ENCODE results near the gene CTNND2.

The CTNND2 gene

DNA sequence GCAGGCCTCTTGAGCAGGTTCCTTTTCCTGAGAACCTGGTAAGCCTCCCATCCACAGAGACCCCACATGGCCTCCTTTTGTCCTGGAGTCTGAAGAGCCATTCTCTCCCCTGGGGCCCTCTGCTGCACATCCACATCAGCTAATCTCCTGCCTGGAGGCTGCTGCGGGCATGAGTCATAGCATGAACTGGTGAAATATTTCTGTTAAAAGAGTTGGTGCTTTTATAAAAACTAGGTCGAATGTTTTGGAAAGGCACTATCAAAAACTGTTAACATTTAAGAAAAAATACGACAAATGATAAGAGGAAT, 399.4 kb downstream of the CTNND2 start:
- H3K9me3 Mint-ChIP-seq, result no peaks in the 10 kb centered on the region
- no peaks in the 10 kb centered on the region for H3K4me1 Mint-ChIP-seq (ENCODE audit: low read depth)
- no peaks in the 10 kb centered on the region for H3K27me3 Mint-ChIP-seq
- H3K36me3 Mint-ChIP-seq (ENCODE audit: low read depth), result no peaks in the 10 kb centered on the region
- DNase-seq, result no peak
- H3K27ac Mint-ChIP-seq, result no peak overlapping the region
- H3K4me3 Mint-ChIP-seq, result no peak overlapping the region

DNA sequence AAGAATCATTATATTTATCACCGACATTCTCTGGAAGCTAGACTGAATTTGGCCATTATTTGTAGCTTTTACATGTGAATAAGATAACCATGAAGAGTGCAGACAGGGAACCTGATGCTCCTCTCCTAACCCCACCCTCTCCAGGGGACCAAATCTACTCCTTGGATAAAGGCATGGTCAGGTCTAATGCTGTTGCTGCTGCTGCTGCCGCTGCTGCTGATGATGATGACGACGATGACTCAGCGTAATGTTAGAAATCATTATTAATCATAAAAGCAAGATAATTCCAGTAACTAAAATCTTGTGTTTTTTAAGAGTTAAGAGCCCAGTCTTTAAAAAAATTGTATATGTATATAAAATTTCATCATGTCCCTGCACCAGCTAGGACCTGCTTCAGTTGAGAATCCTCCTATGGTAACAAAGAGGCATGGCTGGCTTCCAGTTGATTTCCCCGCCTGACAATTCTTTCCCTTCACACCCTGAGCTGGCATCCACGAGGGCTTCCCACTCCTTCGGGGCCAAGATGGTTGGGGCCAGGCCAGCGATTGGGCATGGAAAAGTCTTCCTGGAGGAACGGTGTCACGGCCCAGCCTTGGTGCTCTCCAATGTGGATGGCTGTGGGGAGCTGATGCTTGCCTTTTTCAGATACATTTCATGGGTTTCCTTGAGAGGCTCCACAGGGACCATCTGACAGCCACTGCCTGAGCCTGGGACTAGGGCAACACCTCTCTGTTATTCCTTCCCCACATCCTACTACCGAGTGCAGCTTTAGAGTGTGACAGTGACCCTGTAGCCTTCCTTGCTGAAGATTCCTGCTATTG, 400.0 kb downstream of the CTNND2 start:
- no peak overlapping the region for H3K27ac Mint-ChIP-seq
- DNase-seq, result no peak
- no peaks in the 10 kb centered on the region for H3K36me3 Mint-ChIP-seq (ENCODE audit: low read depth)
- no peaks in the 10 kb centered on the region for H3K4me1 Mint-ChIP-seq (ENCODE audit: low read depth)
- no peak overlapping the region for H3K4me3 Mint-ChIP-seq
- no peaks in the 10 kb centered on the region for H3K27me3 Mint-ChIP-seq
- no peaks in the 10 kb centered on the region for H3K9me3 Mint-ChIP-seq

DNA sequence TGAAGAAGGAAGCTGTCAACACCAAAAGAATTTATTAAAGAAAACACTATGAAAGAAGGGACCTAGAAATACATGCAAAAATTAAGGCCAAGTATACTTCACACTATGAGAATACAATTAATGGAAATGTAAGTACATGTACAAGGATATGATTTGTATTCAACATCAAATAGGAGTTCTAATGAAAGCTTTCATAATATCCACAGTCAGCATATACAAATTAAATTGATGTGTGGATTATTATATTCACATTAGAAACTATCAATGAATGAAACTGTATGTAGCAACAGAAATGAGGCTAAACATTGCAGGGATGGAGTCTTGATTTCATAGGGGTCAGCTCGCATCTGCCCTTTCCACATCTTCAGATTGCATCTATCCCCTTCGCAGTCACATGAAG, 401.5 kb downstream of the CTNND2 start:
- no peak for DNase-seq
- Mint-ChIP-seq H3K27me3 (no peaks in the 10 kb centered on the region), H3K4me3 (no peak overlapping the region), H3K27ac (no peak overlapping the region), H3K36me3 (ENCODE audit: low read depth) (no peaks in the 10 kb centered on the region), H3K9me3 (no peaks in the 10 kb centered on the region), H3K4me1 (ENCODE audit: low read depth) (no peaks in the 10 kb centered on the region)

DNA sequence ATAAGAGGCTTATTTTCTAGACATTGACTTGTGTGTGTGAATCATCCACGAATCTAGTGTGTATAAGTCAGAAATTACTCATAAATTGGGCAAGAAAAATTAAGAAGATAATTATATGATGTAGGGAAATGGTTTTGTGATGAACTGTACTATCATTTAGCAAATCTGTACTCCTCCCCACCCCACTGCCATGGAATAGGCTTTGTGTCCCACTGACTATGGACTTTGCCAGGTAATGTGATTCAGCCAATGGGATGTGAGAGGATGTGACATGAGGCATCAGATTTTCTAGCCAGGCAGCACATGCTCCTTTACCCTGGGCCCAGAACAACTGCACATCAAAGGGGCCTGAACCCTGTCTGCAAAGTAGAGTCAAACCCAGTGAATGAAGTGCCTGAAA, 406.6 kb downstream of the CTNND2 start:
- Mint-ChIP-seq H3K4me1 (ENCODE audit: low read depth) (no peaks in the 10 kb centered on the region), H3K9me3 (no peaks in the 10 kb centered on the region), H3K27me3 (no peaks in the 10 kb centered on the region), H3K4me3 (no peak overlapping the region), H3K36me3 (ENCODE audit: low read depth) (no peaks in the 10 kb centered on the region), H3K27ac (no peak overlapping the region)
- DNase-seq, result no peak

DNA sequence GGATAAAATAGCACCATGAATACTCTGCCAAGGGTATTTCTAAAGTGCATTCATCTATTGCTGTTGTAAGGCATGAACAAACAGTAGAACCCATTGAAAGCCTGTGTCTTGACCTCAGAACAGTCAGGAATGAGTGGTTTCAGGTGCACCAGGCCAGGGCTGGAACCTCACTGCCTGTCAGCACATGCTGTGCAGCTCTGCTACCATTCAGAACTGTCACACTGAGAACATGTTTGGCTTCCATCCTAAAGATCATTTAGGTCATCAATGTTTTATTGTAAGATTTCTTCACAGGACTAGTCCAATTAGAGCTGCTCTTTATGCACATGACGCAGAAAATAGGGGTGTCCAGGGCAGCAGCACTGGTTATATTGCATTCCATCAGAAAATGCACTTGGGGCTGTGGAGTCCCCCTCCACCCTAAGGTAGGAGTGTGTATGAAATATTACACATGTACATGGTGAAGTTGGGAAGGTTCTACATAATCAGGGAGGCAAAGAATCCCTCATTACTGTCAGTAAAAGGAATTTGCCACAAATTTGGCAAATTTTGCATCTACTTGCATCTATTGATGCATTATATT, 408.0 kb downstream of the CTNND2 start:
- Mint-ChIP-seq H3K4me1 (ENCODE audit: low read depth) (no peaks in the 10 kb centered on the region), H3K36me3 (ENCODE audit: low read depth) (no peaks in the 10 kb centered on the region), H3K27ac (no peak overlapping the region), H3K27me3 (no peaks in the 10 kb centered on the region), H3K9me3 (no peaks in the 10 kb centered on the region), H3K4me3 (no peak overlapping the region)
- DNase-seq, result no peak

DNA sequence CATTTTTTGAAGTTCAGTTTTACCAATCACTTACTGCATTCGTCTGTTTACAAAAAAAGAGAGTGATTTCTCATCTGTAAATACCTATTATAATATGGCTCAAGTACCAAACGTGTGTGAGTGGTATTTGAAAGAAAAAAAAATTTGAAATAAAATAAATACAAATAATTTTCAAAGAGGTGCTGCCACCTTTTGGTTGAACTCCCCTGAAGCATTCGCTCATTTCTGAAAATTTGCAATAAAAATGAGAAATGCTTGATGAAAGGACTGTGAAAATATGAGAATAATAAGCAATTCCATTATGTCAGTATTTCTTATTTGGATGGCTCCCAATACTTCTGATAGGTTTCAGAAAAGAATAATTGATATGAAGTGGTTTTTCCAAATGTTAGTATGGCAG, 409.9 kb downstream of the CTNND2 start:
- no peak overlapping the region for H3K27ac Mint-ChIP-seq
- H3K9me3 Mint-ChIP-seq, result no peaks in the 10 kb centered on the region
- H3K27me3 Mint-ChIP-seq, result no peaks in the 10 kb centered on the region
- H3K36me3 Mint-ChIP-seq (ENCODE audit: low read depth), result no peaks in the 10 kb centered on the region
- H3K4me3 Mint-ChIP-seq, result no peak overlapping the region
- no peak for DNase-seq
- H3K4me1 Mint-ChIP-seq (ENCODE audit: low read depth), result no peaks in the 10 kb centered on the region

DNA sequence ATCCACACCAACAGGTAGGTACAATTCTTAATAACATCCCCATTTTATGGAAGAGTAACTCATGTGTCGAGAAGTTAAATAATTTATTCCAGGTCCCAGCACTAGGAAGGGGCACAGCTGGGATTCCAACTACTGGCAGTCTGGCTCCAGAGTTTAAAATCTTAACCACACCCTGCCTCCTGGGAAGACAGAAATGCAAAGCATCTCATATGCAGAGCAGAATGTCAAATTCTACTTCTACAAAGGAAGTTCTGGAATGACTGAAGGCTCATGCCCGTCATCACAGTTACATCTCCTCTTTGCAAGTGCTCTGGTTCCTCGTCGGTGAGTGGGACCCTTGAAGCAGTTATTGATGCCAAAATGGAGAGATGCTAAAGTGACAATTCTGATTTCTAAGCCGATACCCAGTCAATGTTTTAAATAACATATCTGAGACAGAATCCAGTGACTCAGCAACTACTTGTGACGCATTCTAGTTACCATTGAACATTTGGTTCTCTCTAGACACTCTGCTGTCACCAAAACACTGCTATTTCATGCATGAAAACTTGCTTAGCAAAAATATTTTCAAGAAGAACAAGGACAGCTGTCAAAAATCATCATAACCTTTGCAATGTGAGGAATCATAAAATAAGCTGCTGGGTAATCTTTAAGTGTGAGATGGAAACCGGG, 412.7 kb downstream of the CTNND2 start:
- no peaks in the 10 kb centered on the region for H3K36me3 Mint-ChIP-seq (ENCODE audit: low read depth)
- no peak overlapping the region for H3K4me3 Mint-ChIP-seq
- H3K9me3 Mint-ChIP-seq, result no peaks in the 10 kb centered on the region
- no peaks in the 10 kb centered on the region for H3K27me3 Mint-ChIP-seq
- H3K27ac Mint-ChIP-seq, result no peak overlapping the region
- H3K4me1 Mint-ChIP-seq (ENCODE audit: low read depth), result no peaks in the 10 kb centered on the region
- no peak for DNase-seq

DNA sequence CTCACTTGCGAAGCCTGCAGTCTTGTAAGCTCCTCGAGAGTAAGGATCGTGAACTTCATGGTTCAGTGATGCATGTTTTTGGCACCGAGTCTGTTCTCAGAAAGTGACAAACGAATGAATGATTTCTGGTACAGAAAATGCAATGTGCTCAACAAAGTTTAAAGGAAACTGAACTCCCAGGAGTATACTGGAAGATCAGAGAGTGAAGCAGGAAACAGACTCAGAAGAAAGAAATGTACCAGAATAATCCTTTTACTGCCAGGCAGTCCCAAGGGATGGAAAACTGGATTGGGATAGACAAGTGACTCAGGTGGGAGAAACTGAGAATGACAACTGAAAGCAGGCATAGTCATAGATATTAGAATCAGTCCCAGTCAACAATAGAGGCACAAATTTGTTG, 420.6 kb downstream of the CTNND2 start:
- no peaks in the 10 kb centered on the region for H3K4me1 Mint-ChIP-seq (ENCODE audit: low read depth)
- no peak overlapping the region for H3K27ac Mint-ChIP-seq
- DNase-seq, result no peak
- H3K9me3 Mint-ChIP-seq, result no peaks in the 10 kb centered on the region
- no peak overlapping the region for H3K4me3 Mint-ChIP-seq
- H3K27me3 Mint-ChIP-seq, result no peaks in the 10 kb centered on the region
- H3K36me3 Mint-ChIP-seq (ENCODE audit: low read depth), result no peaks in the 10 kb centered on the region

DNA sequence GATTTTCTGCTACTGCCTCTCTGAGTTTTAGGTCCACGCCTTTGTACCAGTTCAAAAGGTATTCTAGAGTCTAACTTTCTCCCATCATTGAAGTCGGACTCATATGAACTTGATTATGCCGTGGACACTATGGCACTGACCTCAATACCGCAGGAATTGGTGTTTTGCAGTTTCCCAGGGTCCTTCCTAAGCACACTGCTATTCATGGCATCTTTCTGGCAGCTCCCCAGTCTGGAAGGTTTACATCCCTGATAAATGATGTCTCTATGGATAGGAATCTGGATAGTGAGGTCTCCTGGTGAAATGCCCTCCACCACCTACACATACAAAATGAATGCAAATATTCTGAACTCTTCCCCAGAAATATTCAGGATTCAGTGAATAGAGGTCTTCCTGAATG, 422.2 kb downstream of the CTNND2 start:
- H3K9me3 Mint-ChIP-seq, result no peaks in the 10 kb centered on the region
- H3K27me3 Mint-ChIP-seq, result no peaks in the 10 kb centered on the region
- no peaks in the 10 kb centered on the region for H3K4me1 Mint-ChIP-seq (ENCODE audit: low read depth)
- H3K4me3 Mint-ChIP-seq, result no peak overlapping the region
- no peak for DNase-seq
- no peak overlapping the region for H3K27ac Mint-ChIP-seq
- H3K36me3 Mint-ChIP-seq (ENCODE audit: low read depth), result no peaks in the 10 kb centered on the region

DNA sequence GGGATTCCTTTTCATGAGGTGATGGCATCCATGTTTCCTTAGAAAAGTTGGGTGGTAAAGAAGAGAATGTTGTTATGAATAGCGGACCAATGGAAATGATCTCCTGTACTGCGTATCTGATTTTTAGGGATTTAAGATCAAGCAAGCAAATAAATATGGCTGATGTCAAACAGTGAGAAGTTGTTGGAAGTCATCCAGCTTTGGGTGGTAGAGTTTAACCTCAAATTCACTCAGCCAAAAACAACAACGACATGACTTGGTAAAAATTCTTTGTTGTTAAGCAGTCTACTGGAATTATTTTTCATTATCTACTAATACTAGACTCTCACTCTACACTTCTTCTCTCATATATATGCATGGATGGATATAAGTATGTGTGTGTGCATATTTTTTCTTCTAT, 426.5 kb downstream of the CTNND2 start:
- no peaks in the 10 kb centered on the region for H3K4me1 Mint-ChIP-seq (ENCODE audit: low read depth)
- no peak overlapping the region for H3K4me3 Mint-ChIP-seq
- H3K27ac Mint-ChIP-seq, result no peak overlapping the region
- H3K9me3 Mint-ChIP-seq, result no peaks in the 10 kb centered on the region
- DNase-seq, result no peak
- H3K27me3 Mint-ChIP-seq, result no peaks in the 10 kb centered on the region
- H3K36me3 Mint-ChIP-seq (ENCODE audit: low read depth), result no peaks in the 10 kb centered on the region

DNA sequence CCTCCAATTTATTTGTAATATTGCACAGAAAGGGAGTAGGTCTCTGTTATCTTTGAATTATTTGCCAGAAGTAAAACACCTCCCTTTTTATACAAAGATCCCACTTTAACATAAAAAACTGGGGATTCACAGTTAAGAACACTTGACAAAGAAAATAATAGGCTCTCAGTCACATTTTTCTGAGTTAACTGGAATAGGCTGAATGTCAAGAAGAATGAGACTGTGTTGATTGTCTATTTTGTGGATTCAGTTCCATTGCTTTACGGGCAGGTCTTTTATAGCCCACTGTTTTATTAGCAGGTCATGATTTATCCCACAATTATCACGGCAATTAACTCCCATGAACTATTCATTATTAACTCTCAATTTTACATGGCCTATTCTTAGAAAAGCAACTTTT, 427.4 kb downstream of the CTNND2 start:
- no peaks in the 10 kb centered on the region for H3K27me3 Mint-ChIP-seq
- no peak for DNase-seq
- H3K4me3 Mint-ChIP-seq, result no peak overlapping the region
- H3K9me3 Mint-ChIP-seq, result no peaks in the 10 kb centered on the region
- no peaks in the 10 kb centered on the region for H3K36me3 Mint-ChIP-seq (ENCODE audit: low read depth)
- H3K27ac Mint-ChIP-seq, result no peak overlapping the region
- H3K4me1 Mint-ChIP-seq (ENCODE audit: low read depth), result no peaks in the 10 kb centered on the region

DNA sequence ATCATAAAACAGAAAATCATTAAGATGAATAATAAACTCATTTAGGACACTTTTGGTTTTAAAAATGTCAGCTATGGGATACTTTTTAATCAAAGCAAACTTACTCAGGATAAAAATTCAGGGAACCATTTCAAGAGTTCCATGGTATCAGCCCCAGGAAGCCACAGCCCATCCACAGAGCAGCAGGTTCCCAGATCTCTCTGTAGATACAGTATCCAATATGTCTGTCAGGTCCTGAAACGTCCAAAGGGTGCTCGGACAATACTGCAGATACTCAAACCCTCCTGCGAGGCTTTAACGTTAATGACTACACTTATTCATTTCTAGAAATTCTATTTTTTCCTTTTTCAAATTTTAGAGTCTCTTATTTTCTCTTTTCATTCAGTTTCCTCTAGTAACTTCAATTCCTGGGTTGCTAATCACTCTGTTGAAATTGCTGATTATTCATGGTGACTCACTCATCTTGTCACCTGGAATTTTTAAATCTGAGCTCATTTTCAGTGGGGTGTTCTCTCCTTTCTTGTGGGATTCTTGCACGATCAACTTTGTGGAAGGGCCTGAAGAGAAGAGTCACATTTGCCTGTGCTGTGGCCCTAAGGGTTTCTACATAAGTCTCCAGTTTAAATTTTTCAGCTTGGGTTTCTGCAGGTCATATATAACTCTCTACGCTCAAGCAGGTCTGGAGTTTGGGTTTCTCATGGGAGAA, 435.8 kb downstream of the CTNND2 start:
- DNase-seq, result no peak
- H3K9me3 Mint-ChIP-seq, result no peaks in the 10 kb centered on the region
- H3K36me3 Mint-ChIP-seq (ENCODE audit: low read depth), result no peaks in the 10 kb centered on the region
- no peak overlapping the region for H3K27ac Mint-ChIP-seq
- no peak overlapping the region for H3K4me3 Mint-ChIP-seq
- H3K27me3 Mint-ChIP-seq, result no peaks in the 10 kb centered on the region
- H3K4me1 Mint-ChIP-seq (ENCODE audit: low read depth), result no peaks in the 10 kb centered on the region

DNA sequence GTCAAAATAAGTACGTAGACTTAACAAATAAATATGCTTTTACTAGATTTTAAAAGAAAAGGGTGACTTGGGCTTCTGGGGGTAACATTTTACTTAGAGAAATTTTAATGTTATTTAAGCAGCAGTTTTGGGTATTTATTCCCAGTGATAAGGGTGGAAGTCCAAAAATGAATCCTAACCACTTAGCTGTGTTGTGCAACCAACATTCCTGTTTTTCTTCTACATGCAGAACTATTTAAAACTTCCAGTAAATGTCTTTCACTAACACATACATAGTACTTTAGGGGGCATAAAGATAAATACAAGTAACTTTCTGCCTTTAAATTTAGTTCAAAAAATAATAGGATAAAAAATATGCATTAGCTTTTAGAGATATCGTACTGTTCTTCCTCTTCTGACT, 436.7 kb downstream of the CTNND2 start:
- H3K36me3 Mint-ChIP-seq (ENCODE audit: low read depth), result no peaks in the 10 kb centered on the region
- no peak overlapping the region for H3K4me3 Mint-ChIP-seq
- H3K27ac Mint-ChIP-seq, result no peak overlapping the region
- H3K27me3 Mint-ChIP-seq, result no peaks in the 10 kb centered on the region
- DNase-seq, result no peak
- H3K4me1 Mint-ChIP-seq (ENCODE audit: low read depth), result no peaks in the 10 kb centered on the region
- no peaks in the 10 kb centered on the region for H3K9me3 Mint-ChIP-seq

DNA sequence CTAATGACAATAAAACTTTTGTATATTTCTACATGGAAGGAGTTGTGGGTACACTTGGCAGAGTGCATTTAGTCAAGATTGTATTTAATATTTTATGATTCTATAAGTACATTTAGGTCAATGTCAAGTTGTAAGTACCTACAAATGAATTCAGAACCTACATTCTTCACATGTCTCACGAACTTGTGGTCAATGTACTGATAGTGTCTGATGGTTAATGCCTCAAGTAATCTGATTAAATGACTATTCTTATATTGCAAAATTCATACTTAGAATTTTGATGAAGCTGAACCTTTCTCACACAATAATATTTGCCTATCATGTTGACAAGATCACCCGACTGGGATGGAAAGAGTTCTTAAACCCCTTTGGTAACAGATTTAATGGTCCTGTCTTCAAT, 444.5 kb downstream of the CTNND2 start:
- no peaks in the 10 kb centered on the region for H3K36me3 Mint-ChIP-seq (ENCODE audit: low read depth)
- no peaks in the 10 kb centered on the region for H3K27me3 Mint-ChIP-seq

DNA sequence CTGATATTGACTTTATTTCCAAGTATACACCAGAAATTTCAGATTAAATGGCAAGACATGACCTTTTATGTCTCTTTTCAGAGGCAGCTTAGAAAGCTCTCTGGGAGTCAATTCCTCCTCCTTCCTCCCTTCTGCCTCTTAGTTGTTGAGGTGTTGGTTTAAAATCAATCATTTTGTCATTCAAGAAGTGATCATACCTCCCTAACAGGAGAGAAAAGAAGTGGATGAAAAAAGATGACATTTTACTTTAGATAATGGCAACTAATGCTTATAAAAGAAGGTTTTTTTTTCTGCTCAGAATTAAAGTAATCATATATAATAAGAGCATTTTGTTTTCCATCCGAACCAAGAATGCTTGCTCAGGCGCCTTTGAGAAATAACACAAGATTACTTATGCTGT, 448.7 kb downstream of the CTNND2 start:
- Mint-ChIP-seq H3K36me3 (ENCODE audit: low read depth) (no peaks in the 10 kb centered on the region), H3K27me3 (no peaks in the 10 kb centered on the region), H3K27ac (no peak overlapping the region), H3K4me3 (no peak overlapping the region), H3K4me1 (ENCODE audit: low read depth) (no peaks in the 10 kb centered on the region), H3K9me3 (no peaks in the 10 kb centered on the region)
- DNase-seq, result no peak

More for the DNA sequence above, 444.5 kb downstream of the CTNND2 start:
- Mint-ChIP-seq H3K27ac (no peak overlapping the region), H3K4me1 (ENCODE audit: low read depth) (no peaks in the 10 kb centered on the region), H3K4me3 (no peak overlapping the region), H3K9me3 (no peaks in the 10 kb centered on the region)
- DNase-seq, result no peak
